ENCODE measurements around the gene MASP1.
A peak's percentile ranks its signal among the peaks of the same experiment; 100 is the strongest.

- TF ChIP-seq POLR2A (IDR thresholded peaks at IDR 0.05): no peak
- TF ChIP-seq POLR2AphosphoS5 (IDR thresholded peaks at IDR 0.05): peak; percentile 23
- TF ChIP-seq CTCF (IDR thresholded peaks at IDR 0.05): no peak
Observed at GRCh38 chr3:187293516-187294430, 2.2 kb upstream of the MASP1 start.
